C4-2B (cell line): ENCODE data around the gene SPTLC3.

Experiments used
- CTCF ChIP-seq: fragments of 450-650 bp; conservative IDR thresholded peaks from 2 replicates; pipeline ENCODE4 v1.5.1; 2017; ENCODE audit warnings: mild to moderate bottlenecking
- ZFX ChIP-seq: fragments of 450-650 bp; IDR thresholded peaks from 2 replicates; pipeline ENCODE4 v1.6.1; 2017

GRCh38 chr20:13025181-13025580, 16.4 kb downstream of the SPTLC3 start:
- TF ChIP-seq CTCF = no peak
- TF ChIP-seq ZFX = no peak
